Fibroblast of pulmonary artery (primary cell): ENCODE data around the gene SNPH.

Experiments used
- DNase-seq: peaks from one replicate; pipeline ENCODE4 v3.0.0-alpha.2; 2010; ENCODE audit warnings: low read depth
- H3K4me3 ChIP-seq: replicated peaks from 2 replicates; pipeline ENCODE4 v1.5.1; 2011; ENCODE audit warnings: low read depth, mild to moderate bottlenecking, control low read depth, low read length, moderate library complexity
- CTCF ChIP-seq: IDR thresholded peaks from 2 replicates; pipeline ENCODE4 v1.5.1; 2011; ENCODE audit warnings: mild to moderate bottlenecking, control low read depth, low read length, inconsistent platforms; ENCODE audit errors: missing control alignments

SNPH gene

GRCh38 chr20:1330075-1330830, 64.2 kb downstream of the SNPH start:
- DNase-seq = peak; percentile 74
- TF ChIP-seq CTCF = no peak
- no peak overlapping the region for H3K4me3 ChIP-seq

- H3K4me3 ChIP-seq = no peak overlapping the region
- DNase-seq = no peak
- TF ChIP-seq CTCF = no peak
Observed at GRCh38 chr20:1331101-1331500, 65.0 kb downstream of the SNPH start.

- TF ChIP-seq CTCF = no peak
- no peak for DNase-seq
- no peak overlapping the region for H3K4me3 ChIP-seq
Observed at GRCh38 chr20:1331801-1332453, 65.8 kb downstream of the SNPH start.

GRCh38 chr20:1332749-1333300, 66.7 kb downstream of the SNPH start:
- H3K4me3 ChIP-seq = no peak overlapping the region
- TF ChIP-seq CTCF = no peak
- no peak for DNase-seq

GRCh38 chr20:1333462-1334369, 67.6 kb downstream of the SNPH start:
- no peak for DNase-seq
- H3K4me3 ChIP-seq = no peak overlapping the region
- no peak for TF ChIP-seq CTCF

- no peak for TF ChIP-seq CTCF
- DNase-seq = no peak
- H3K4me3 ChIP-seq = no peak overlapping the region
Observed at GRCh38 chr20:1334370-1334731, 68.3 kb downstream of the SNPH start.
